ENCODE data around the gene FRAS1.

DNA sequence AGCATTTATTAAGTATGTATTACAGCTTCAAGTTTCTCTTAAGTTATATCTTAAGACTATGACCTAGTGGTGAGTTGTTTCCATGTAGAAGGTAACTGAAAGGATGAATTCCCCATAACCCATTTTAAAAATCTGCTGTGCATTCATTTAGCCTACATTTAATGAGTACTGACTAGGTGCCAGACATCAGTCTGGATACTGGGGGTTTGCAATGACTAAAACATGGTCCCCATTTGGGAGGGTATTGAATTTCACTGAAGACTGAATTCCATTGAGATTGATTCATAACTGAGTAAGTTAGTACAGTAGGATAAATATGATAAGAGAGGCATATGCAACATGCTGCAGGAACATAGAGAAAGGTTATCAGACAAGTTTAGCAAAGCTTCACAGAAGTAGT lies 241.5 kb downstream of the FRAS1 start:
- TF ChIP-seq POLR2A (IDR thresholded peaks at IDR 0.05) (no peak), CTCF (IDR thresholded peaks at IDR 0.05) (no peak)
